ENCODE data around the gene PRDM16. TPM values are rescaled to one million over a fixed set of nuclear protein-coding genes. Genes with fewer than 3 reads are reported as not detected.

PRDM16 gene
- total RNA-seq, 1 experiment from 2014 or later: 0.17 TPM

DNA sequence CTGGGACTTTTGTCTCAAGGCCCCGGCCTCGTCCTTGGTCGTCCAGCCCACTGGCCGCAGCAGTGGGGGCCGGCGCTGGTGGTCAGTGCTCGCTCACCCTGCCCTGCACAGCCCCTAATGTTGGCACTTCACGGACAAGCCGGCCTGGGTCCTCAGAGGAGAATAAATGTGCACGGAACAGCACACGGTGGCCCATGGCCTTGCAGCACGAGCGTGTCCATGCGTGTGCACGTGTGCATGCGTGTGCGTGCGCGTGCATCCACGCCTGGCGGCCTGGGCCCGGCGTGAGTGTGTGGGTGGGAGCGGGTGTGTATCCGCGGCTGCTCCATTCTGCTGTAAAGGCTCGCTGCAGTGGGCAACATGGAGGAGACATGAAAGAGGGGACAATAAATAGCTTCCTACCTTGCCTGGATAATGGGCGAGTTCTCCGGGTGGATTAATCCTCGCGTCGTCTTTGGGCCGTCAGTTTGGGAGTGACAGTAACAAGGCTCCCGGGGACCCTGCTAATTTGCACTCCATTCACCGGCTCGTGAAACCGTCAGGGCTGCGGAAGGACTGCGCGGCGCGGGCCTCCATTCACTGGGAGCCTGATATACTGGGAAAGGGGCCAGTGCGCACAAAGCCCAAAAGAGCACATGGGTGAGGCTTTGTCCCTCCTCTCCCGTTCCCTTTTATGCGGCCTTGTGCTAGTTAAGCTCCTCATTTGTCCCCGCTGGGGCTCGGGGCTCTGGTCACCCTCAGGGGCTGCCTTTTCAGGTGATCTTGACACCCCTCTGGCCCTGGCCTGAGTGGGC is 142.8 kb downstream of the PRDM16 start:
- no peak overlapping the region for H3K27ac ChIP-seq (ENCODE audit: insufficient read length, low read depth, low read length)
- no peak overlapping the region for H2BK120ac ChIP-seq (ENCODE audit: low read depth, low read length, poor library complexity, severe bottlenecking)
- no peak overlapping the region for H3K4me3 Mint-ChIP-seq
- H4K8ac ChIP-seq (replicated peaks; ENCODE audit: insufficient read length, low read depth, low read length): no peak overlapping the region
- no peak overlapping the region for H3K18ac ChIP-seq (ENCODE audit: insufficient read length, low read depth, low read length)
- no peak overlapping the region for H3K56ac ChIP-seq (ENCODE audit: insufficient read length, low read depth, low read length)
- H3K27me3 Mint-ChIP-seq (ENCODE audit: low read depth): no peaks in the 10 kb centered on the region; the same call in 1 of the 2 replicates
- peaks cover 0 to 9% of the 10 kb centered on the region in 2 experiments; a peak in 2 of 4 replicates for H3K4me1 Mint-ChIP-seq
- H3K9me3 ChIP-seq (ENCODE audit: control insufficient read depth, low read depth, low read length): no peaks in the 10 kb centered on the region
- no peak overlapping the region for H2BK15ac ChIP-seq (ENCODE audit: low read depth, low read length)
- H3K27ac Mint-ChIP-seq: no peak overlapping the region
- no peaks in the 10 kb centered on the region; a peak in 1 of 5 replicates for H3K9me3 Mint-ChIP-seq
- no peak overlapping the region for H4K91ac ChIP-seq (ENCODE audit: insufficient read length, low read depth, low read length)
- no peaks in the 10 kb centered on the region for H3K79me2 ChIP-seq (ENCODE audit: insufficient read depth, low read length)
- no peak overlapping the region for H2BK20ac ChIP-seq (ENCODE audit: low read depth, low read length, poor library complexity, severe bottlenecking)
- WGBS (ENCODE audit: extremely low coverage, insufficient read length, low lambda C conversion rate): no CpG with 5 or more reads among the region's 47 CpGs
- H3K23me2 ChIP-seq (ENCODE audit: insufficient read length, low read depth, low read length, poor library complexity, severe bottlenecking): no peaks in the 10 kb centered on the region
- no peak overlapping the region for H2BK5ac ChIP-seq (ENCODE audit: insufficient read length, low read length)
- no peak overlapping the region for H4K5ac ChIP-seq (ENCODE audit: insufficient read length, low read depth, low read length)
- no peaks in the 10 kb centered on the region for H3K79me1 ChIP-seq (ENCODE audit: insufficient read depth, low read depth, low read length, poor library complexity, severe bottlenecking)
- H3K4me2 ChIP-seq (ENCODE audit: insufficient read depth, insufficient read length, low read length): no peak overlapping the region
- no peaks in the 10 kb centered on the region for H3K4me1 ChIP-seq (ENCODE audit: insufficient read depth, low read length)
- no peak for DNase-seq
- H3K4ac ChIP-seq (ENCODE audit: low read depth, low read length): no peak overlapping the region
- no peak overlapping the region for H3K23ac ChIP-seq (ENCODE audit: insufficient read length, low read depth, low read length)
- H3K14ac ChIP-seq (ENCODE audit: insufficient read depth, low read length): no peak overlapping the region
- TF ChIP-seq, protein P1, sequence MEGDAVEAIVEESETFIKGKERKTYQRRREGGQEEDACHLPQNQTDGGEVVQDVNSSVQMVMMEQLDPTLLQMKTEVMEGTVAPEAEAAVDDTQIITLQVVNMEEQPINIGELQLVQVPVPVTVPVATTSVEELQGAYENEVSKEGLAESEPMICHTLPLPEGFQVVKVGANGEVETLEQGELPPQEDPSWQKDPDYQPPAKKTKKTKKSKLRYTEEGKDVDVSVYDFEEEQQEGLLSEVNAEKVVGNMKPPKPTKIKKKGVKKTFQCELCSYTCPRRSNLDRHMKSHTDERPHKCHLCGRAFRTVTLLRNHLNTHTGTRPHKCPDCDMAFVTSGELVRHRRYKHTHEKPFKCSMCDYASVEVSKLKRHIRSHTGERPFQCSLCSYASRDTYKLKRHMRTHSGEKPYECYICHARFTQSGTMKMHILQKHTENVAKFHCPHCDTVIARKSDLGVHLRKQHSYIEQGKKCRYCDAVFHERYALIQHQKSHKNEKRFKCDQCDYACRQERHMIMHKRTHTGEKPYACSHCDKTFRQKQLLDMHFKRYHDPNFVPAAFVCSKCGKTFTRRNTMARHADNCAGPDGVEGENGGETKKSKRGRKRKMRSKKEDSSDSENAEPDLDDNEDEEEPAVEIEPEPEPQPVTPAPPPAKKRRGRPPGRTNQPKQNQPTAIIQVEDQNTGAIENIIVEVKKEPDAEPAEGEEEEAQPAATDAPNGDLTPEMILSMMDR (conservative IDR thresholded peaks at IDR 0.05): no peak
- no peak overlapping the region for H2AK5ac ChIP-seq (ENCODE audit: insufficient read length, low read length)
- H3K9ac ChIP-seq (ENCODE audit: extremely low read depth, insufficient read length, low read length): no peak overlapping the region
- H2AFZ ChIP-seq (ENCODE audit: low read length): no peak overlapping the region
- H3K27me3 ChIP-seq (ENCODE audit: insufficient read depth, low read length): no peaks in the 10 kb centered on the region
- no peaks in the 10 kb centered on the region for H3K36me3 Mint-ChIP-seq (ENCODE audit: insufficient read depth in 1 of 3, low read depth in 3 of 3)
- no peak overlapping the region for H3T11ph ChIP-seq (ENCODE audit: low read length)
- H2BK12ac ChIP-seq (ENCODE audit: insufficient read length, low read depth, low read length): no peak overlapping the region
- H4K20me1 ChIP-seq (ENCODE audit: control insufficient read depth, insufficient read depth, insufficient read length): peaks cover 4% of the 10 kb centered on the region

All from H9 (cell line).